NCI-H2196 treated with DMSO at 0.1 percent for 48 hours (cell line): Measurements from ENCODE around the gene SLC35E3.
A peak's percentile ranks its signal among the peaks of the same experiment; 100 is the strongest.

ENCODE experiments used
- DNase-seq: peaks from one replicate; lab custom pipeline; 2025; ENCODE audit not compliant: unreplicated experiment; lab: John Stamatoyannopoulos, UW

SLC35E3 gene

GRCh38 chr12:68745904-68746571 lies at the start of gene SLC35E3:
SLC35E3 (plus strand) TSS chr12:68746176; CDS start chr12:68746378, 202 bp downstream.
- peak; percentile 93 for DNase-seq

DNA sequence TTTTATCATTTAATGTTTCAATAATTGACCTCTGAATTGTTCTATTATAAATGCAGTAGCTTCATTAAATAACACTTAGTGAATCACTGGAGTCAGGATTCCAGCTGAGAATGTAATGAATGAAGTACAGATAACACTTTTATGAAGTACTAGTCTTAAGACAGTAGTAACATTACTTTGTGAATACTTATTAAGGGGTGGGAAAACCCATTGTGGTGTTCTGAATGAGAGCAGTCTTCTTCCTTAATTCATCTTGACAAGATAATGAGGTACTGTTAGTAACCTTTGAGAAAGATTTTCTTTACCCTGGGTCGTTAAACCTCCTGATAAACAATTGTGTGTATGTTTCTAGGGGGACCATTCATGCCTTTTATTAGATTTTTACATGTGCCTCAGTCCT lies 46.5 kb upstream of the SLC35E3 start:
- no peak for DNase-seq

DNA sequence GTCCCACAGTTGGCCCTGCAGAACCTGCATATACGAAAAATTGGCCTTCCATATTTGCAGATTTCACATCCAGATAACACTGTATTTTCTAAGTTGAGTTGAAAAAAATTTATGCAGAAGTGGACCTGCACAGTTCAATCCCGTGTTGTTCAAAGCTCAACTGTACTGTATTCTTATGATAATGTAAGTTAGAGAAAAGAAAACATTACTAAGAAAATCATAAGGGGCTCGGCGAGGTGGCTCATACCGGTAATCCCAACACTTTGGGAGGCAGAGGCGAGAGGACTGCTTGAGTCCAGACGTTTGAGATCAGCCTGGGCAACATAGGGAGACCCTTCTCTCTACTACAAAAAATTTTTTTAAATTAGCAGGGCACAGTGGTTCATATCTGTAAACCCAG lies 18.2 kb upstream of the SLC35E3 start:
- no peak for DNase-seq

DNA sequence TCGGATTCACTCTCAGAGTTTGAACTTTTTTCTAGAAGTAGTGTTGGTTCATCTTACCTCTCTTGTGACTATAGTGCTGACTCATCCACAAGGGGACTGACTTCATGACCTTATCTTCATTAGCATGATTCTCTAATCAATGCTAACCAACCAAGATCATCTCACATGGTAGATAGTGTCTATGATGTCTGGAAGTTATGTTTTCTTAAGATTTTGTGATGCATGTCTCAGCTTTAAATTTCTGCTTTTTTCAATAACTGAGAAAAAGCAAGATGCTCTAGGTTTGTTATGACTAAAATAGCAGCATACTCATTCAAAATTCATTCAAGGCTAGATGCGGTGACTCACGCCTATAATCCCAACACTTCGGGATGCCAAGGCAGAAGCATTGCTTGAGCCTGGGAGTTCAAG lies 12.3 kb upstream of the SLC35E3 start:
- DNase-seq, result no peak

GRCh38 chr12:68739891-68740290 lies 6.1 kb upstream of the SLC35E3 start:
- no peak for DNase-seq

DNA sequence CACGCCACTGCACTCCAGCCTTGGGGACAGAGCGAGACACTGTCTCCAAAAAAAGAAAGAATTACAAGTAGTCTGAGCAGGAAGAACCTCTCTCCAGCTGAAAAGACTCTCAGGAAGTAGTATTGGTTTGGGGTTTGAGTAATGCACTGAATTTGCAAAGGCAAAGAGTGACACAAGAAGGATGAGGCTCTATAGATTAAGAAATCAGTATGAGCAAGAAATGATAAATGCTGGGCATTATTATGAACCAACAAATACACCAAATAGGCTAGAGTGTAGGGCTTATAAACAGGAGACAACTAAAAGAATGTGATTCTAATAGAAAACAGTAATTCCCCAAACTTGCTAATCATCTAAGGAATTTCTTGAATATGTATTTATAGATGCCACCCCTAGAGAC lies 2.6 kb upstream of the SLC35E3 start:
- no peak for DNase-seq

DNA sequence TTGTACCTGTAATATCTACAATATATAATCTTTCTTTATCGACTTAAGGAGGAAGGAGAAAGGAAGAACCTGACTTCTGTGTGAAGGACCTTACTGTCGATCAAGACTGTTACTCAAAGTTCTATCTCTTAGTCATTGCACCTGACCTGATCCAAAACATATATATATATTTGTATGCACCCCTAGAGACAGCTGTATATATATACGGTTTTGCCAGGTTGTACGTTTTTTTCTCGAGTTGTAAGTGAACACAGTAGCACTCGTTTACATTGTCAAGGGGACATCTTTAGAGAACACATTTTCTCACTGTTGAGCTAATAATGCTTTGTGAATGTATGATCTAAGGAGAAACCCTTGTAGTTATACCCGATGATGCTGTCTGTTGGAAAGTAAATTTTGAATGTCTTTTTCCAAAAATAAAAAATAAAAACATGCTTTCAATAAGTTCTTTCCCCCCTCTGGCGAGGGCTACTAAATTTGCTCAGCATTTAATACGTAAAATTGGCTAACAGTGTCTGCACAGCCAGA lies 536 bp upstream of the SLC35E3 start:
- no peak for DNase-seq

- no peak for DNase-seq
Measured at GRCh38 chr12:68746572-68747180, 700 bp downstream of the SLC35E3 start.

DNA sequence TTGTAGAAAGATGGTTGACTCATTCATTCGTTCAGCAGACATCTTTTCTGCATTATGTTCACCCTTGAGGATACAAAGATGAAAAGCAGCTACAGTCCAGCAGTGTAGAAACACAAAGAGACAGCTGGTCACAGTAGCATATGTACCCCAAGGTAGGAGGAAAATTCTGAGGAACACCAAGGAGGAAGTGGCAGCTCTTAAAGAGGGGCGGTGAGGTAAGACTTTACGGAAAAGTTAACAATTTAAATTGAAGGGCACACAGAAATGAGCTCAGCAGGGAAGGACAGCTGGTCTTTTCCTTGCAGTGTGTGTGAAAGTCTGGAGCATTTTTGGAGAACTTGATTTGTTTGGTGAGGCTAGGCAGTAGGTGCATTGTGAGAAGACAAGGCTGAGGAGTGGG lies 3.5 kb downstream of the SLC35E3 start:
- no peak for DNase-seq

DNA sequence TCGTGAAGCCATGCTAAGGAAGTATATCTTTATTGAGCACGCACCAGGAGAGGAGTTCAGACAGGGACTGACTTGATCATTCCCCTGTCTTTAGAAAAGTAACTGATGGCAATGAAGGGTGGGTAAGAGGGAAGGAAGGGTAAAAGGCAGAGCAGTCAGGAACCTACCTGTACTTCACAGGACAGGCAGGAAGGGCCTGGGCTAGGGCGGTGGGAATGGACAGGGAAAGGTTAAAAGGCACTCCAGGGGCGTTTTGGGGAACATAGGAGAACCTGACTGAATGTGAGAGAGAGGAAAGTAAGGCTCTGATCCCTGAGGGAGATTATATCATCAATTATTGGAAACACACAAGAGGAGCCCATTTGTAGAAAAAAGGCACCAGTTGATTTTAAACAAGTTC lies 3.9 kb downstream of the SLC35E3 start:
- no peak for DNase-seq

DNA sequence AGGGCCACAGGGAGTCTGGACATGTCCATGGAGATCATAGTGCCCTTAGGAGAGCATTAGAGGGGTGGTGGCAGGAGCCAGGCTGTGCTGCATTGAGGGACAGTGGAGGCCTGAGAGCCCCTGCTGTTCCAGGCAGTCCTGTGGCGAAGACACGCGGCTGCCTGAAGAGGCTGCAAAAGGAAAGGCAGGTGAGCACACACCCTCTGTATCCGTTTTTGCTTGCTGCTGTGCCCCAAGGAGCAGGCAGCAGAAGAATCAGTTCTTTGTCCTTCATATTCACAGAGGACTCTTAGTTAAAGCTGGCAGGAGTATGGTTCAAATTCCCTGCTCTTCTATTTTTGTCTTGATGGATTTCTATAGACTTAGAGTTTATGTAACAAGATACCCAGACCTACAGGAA lies 4.5 kb downstream of the SLC35E3 start:
- no peak for DNase-seq

DNA sequence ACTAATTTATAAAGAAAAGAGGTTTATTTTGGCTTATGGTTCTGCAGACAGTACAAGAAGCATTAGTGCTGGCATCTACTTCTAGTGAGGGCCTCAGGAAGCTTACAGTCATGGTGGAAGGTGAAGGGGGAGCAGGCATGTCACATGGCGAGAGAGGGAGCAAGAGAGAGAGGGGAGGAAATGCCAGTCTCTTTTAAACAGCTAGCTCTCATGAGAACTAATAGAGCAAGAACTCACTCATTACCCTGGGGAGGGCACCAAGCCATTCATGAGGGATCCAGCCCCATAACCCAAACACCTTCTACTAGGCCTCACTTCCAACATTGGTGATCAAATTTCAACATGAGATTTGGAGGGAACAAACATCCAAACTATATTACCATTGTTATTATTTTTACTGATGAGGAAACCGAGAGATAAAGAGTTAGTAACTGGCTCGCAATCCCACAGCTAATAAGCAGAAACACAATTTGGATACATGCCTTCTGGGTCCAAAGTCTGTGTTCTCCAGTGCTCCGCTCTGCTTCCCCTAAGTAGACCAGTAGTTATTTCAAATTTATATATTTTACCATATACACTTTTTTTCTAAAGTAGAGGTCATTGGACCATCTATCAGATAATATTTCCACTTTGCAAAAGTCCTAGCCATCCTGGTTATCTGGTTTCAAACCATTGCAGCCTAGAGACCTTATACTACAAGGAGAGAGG lies 9.7 kb downstream of the SLC35E3 start:
- DNase-seq, result no peak

- no peak for DNase-seq
Measured at GRCh38 chr12:68759852-68760251, 13.9 kb downstream of the SLC35E3 start.

DNA sequence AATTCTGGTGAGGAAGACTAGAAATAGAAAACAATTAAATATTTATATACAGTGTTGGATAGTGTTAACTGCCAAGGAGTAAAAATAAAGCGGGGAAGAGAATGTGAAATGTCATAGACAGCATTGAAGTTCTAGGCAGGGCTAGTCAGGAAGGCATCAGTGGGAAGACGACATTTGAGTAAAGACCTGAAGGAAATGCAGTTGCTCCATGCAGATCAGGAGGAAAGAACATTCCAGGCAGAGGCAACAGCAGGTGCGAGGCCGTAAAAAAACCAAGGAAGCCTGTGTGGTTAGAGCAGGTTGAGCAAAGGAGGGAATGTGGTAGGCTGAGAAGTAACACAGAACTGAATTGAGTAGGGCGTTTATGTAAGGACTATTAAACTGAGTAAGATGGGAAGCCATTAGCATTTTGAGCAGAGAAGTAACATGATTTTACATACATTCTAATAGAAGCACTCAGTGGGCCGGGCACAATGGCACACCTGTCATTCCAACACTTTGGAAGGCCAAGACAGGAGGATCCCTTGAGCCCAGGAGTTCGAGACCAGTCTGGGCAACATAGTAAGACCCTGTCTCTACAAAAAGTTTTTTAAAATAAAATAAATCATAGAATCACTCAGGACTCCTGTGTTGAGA lies 14.9 kb downstream of the SLC35E3 start:
- no peak for DNase-seq

- no peak for DNase-seq
Measured at GRCh38 chr12:68761442-68761812, 15.5 kb downstream of the SLC35E3 start.

DNA sequence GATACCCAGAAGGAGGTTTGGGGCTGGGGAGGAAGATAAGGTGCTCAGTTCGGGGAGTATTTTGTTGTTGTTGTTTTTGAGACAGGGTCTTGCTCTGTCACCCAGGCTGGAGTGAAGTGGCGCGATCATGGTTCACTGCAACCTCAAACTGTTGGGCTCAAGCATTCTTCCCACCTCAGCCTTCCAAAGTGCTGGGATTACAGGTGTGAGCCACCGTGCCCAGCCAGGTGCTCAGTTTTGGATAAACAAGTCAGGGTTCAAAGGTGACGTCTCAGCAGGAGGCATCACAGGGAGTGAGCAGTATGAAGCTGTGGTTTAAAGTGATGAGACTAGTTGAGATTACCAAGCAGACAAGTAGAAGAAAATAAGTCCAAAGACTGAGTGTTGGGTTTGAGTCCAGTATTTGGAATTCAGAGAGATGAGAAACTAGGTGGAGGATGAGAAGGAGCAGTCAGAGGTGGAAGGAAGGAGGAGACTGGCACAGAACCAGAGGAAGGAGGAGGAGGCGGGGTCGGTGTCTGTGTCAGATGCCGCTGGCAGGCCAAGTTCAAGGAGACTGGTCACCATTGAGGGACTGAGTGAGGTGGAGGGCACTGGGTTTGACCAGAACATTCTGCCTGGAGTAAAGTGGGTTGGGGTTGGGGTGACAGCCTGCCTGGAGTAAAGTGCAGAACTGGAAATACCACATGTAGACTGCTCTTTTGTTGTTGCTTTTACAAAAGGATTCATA lies 16.1 kb downstream of the SLC35E3 start:
- no peak for DNase-seq

GRCh38 chr12:68762691-68763090 lies 16.7 kb downstream of the SLC35E3 start:
- DNase-seq, result no peak

DNA sequence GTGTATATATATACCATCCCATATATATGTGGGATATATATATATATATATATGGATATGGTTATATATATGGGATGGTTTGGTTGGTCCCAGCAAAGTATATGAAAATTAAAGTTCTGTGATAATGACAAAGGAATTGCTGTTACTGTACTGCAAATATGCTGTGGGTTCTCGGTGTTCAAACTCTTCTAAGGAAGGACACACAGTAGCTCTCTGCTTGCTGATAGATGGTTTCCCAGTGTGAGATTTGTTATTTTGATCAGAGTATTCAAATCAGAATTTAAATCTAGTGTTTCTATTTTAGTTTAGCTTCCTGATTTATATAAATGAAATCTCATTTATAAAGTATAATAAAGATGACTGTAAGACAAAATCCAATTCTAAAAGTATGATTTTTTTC lies 19.7 kb downstream of the SLC35E3 start:
- DNase-seq, result no peak

DNA sequence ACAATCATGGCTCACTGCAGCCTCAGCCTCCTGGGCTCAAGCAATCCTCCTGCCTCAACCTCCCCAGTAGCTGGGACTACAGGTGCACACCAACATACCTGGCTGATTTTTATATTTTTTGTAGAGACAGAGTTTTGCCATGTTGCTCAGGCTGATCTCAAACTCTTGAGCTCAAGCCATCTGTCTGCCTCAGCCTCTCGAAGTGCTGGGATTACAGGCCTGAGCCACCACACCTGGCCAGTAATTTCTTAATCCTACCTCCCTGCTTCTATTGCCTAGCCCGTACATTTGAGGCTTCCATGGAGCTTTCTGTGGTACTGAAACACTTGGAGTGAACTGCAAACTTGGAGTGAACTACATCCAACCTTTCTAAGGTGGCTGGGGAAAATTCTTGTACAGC lies 20.7 kb downstream of the SLC35E3 start:
- DNase-seq, result no peak

- no peak for DNase-seq
Measured at GRCh38 chr12:68767191-68767590, 21.2 kb downstream of the SLC35E3 start.

DNA sequence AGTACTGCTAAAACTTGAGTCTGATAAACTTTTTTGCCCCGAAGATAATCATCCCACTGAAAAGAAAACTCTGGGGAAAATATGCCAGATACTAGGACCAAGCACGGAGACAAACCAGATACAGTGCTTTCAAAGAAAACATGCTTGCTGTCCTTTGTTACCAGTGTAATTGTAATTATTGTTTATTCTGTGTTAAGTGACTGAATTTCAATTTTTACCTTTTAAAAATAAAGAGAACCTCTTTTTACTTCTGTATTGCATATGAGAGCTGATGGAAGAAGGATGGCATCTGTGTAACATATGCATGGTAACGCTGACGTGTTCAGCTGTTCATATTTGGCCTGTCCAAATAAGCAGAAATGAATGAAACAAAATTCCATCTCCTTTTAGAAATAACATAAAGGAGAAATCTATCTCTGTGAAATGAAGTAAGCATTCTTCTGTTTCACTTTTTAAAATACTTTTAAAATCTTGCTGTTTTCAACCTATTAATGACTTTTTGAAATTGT lies 22.5 kb downstream of the SLC35E3 start:
- no peak for DNase-seq
